ENCODE data around the gene TLE4. TPM values are rescaled to one million over a fixed set of nuclear protein-coding genes. Genes with fewer than 3 reads are reported as not detected.
A peak's percentile ranks its signal among the peaks of the same experiment; 100 is the strongest.

Gene TLE4
- total RNA-seq, 1 experiment from 2014 or later, result 8.7 TPM

- H3K27me3 Mint-ChIP-seq (ENCODE audit: insufficient read depth, unreplicated experiment), result no peaks in the 10 kb centered on the region
- no peak overlapping the region for H3K4me3 Mint-ChIP-seq (ENCODE audit: unreplicated experiment)
- no peaks in the 10 kb centered on the region for H3K9me3 Mint-ChIP-seq (ENCODE audit: unreplicated experiment)
- CTCF ChIA-PET, result interaction anchor here (0.6 kb wide), 3 partner anchors 415 to 1271 kb away, joined by 3 read pairs; no protein-coding TSS in a partner anchor
- BruUV-seq (replicated peaks), result no TSS peak
- H3K36me3 Mint-ChIP-seq (ENCODE audit: insufficient read depth, unreplicated experiment), result no peaks in the 10 kb centered on the region
- POLR2A ChIA-PET, result interaction anchor here (0.8 to 1.7 kb wide), 6 partner anchors 32 to 445 kb away, joined by 3 to 11 read pairs (median 4); partner anchors contain the start of gene TLE4
- H3K27ac Mint-ChIP-seq (ENCODE audit: low read depth, unreplicated experiment), result peak overlapping the region; percentile 83
- H3K4me1 Mint-ChIP-seq (ENCODE audit: insufficient read depth, unreplicated experiment), result peaks cover 19% of the 10 kb centered on the region
- TF ChIP-seq CTCF (IDR thresholded peaks at IDR 0.05; ENCODE audit: unreplicated experiment), result no peak
- DNase-seq (ENCODE audit: unreplicated experiment), result peak; percentile 92
- intact Hi-C loops (cut with micrococcal nuclease), result loop anchor here (10.0 kb wide), 1 partner anchor 96 kb away; the partner anchor contains the start of gene TLE4
Observed at GRCh38 chr9:79670269-79670961, 98.7 kb downstream of the TLE4 start.

- no peak overlapping the region for H3K4me3 Mint-ChIP-seq (ENCODE audit: unreplicated experiment)
- BruUV-seq (replicated peaks), result no TSS peak
- peaks cover 19% of the 10 kb centered on the region for H3K4me1 Mint-ChIP-seq (ENCODE audit: insufficient read depth, unreplicated experiment)
- CTCF ChIA-PET, result no interaction called here
- no peak for TF ChIP-seq CTCF (IDR thresholded peaks at IDR 0.05; ENCODE audit: unreplicated experiment)
- no peaks in the 10 kb centered on the region for H3K36me3 Mint-ChIP-seq (ENCODE audit: insufficient read depth, unreplicated experiment)
- H3K27ac Mint-ChIP-seq (ENCODE audit: low read depth, unreplicated experiment), result peak overlapping the region; percentile 83
- no peaks in the 10 kb centered on the region for H3K9me3 Mint-ChIP-seq (ENCODE audit: unreplicated experiment)
- intact Hi-C loops (cut with micrococcal nuclease), result loop anchor here (10.0 kb wide), 1 partner anchor 97 kb away; the partner anchor contains the start of gene TLE4
- POLR2A ChIA-PET, result interaction anchor here (0.6 to 1.9 kb wide), 4 partner anchors 33 to 193 kb away, joined by 3 to 9 read pairs (median 4); partner anchors contain the start of gene TLE4
- no peak for DNase-seq (ENCODE audit: unreplicated experiment)
- no peaks in the 10 kb centered on the region for H3K27me3 Mint-ChIP-seq (ENCODE audit: insufficient read depth, unreplicated experiment)
Observed at GRCh38 chr9:79671558-79671957, 99.8 kb downstream of the TLE4 start.

- BruUV-seq (replicated peaks), result no TSS peak
- H3K36me3 Mint-ChIP-seq (ENCODE audit: insufficient read depth, unreplicated experiment), result no peaks in the 10 kb centered on the region
- intact Hi-C loops (cut with micrococcal nuclease), result loop anchor here (10.0 kb wide), 1 partner anchor 97 kb away; the partner anchor contains the start of gene TLE4
- no peaks in the 10 kb centered on the region for H3K9me3 Mint-ChIP-seq (ENCODE audit: unreplicated experiment)
- H3K27me3 Mint-ChIP-seq (ENCODE audit: insufficient read depth, unreplicated experiment), result no peaks in the 10 kb centered on the region
- ChIA-PET CTCF (no interaction called here), POLR2A (interaction anchor here (1.9 kb wide), 1 partner anchor 100 kb away, joined by 5 read pairs; the partner anchor contains the start of gene TLE4)
- no peak overlapping the region for H3K27ac Mint-ChIP-seq (ENCODE audit: low read depth, unreplicated experiment)
- no peak for DNase-seq (ENCODE audit: unreplicated experiment)
- no peak overlapping the region for H3K4me3 Mint-ChIP-seq (ENCODE audit: unreplicated experiment)
- TF ChIP-seq CTCF (IDR thresholded peaks at IDR 0.05; ENCODE audit: unreplicated experiment), result no peak
- peaks cover 19% of the 10 kb centered on the region for H3K4me1 Mint-ChIP-seq (ENCODE audit: insufficient read depth, unreplicated experiment)
Observed at GRCh38 chr9:79672236-79672635, 100.5 kb downstream of the TLE4 start.

GRCh38 chr9:79672891-79673290 lies 101.1 kb downstream of the TLE4 start:
- no peak for TF ChIP-seq CTCF (IDR thresholded peaks at IDR 0.05; ENCODE audit: unreplicated experiment)
- Mint-ChIP-seq H3K4me1 (ENCODE audit: insufficient read depth, unreplicated experiment) (peaks cover 19% of the 10 kb centered on the region), H3K27ac (ENCODE audit: low read depth, unreplicated experiment) (no peak overlapping the region), H3K4me3 (ENCODE audit: unreplicated experiment) (no peak overlapping the region), H3K9me3 (ENCODE audit: unreplicated experiment) (no peaks in the 10 kb centered on the region), H3K36me3 (ENCODE audit: insufficient read depth, unreplicated experiment) (no peaks in the 10 kb centered on the region), H3K27me3 (ENCODE audit: insufficient read depth, unreplicated experiment) (no peaks in the 10 kb centered on the region)
- POLR2A ChIA-PET, result interaction anchor here (1.9 kb wide), 1 partner anchor 101 kb away, joined by 5 read pairs; the partner anchor contains the start of gene TLE4
- intact Hi-C loops (cut with micrococcal nuclease), result loop anchor here (10.0 kb wide), 1 partner anchor 98 kb away; the partner anchor contains the start of gene TLE4
- CTCF ChIA-PET, result interaction anchor here (0.6 kb wide), 1 partner anchor 49 kb away, joined by 3 read pairs; no protein-coding TSS in a partner anchor
- DNase-seq (ENCODE audit: unreplicated experiment), result no peak
- BruUV-seq (replicated peaks), result no TSS peak
